Peyer's patch (tissue), 4 donors: ENCODE results near the gene RHBDD3. TPM values are rescaled to one million over a fixed set of nuclear protein-coding genes. Genes with fewer than 3 reads are reported as not detected.

Experiments
- DNase-seq, 3 donors: peaks; one replicate each; pipeline ENCODE4 v3.0.0-alpha.2; 2017 to 2019
- H3K27ac ChIP-seq, 4 donors: fragments of 200-600 bp; sonication (generic); one replicate each; pipeline ENCODE4 v1.5.1; 2016 to 2019
- H3K27me3 ChIP-seq, 2 donors: fragments of 200-600 bp; sonication (generic); one replicate each; pipeline ENCODE4 v1.5.1; 2019
- H3K36me3 ChIP-seq, 3 donors: fragments of 200-600 bp; sonication (generic); one replicate each; pipeline ENCODE4 v1.5.1; 2016 to 2019
- H3K4me1 ChIP-seq, 4 donors: fragments of 200-600 bp; sonication (generic); one replicate each; pipeline ENCODE4 v1.5.1; 2016 to 2019
- H3K4me3 ChIP-seq, 4 donors: fragments of 200-600 bp; sonication (generic); 1 replicate in 3 of 4; 2 replicates in 1 of 4; pipeline ENCODE4 v1.5.1; 2016 to 2019; ENCODE audit warnings: mild to moderate bottlenecking in 1 of 4
- H3K9me3 ChIP-seq, 4 donors: fragments of 200-600 bp; sonication (generic); one replicate each; pipeline ENCODE4 v1.5.1; 2016 to 2019; ENCODE audit warnings: mild to moderate bottlenecking in 1 of 4
- CTCF ChIP-seq, 6 experiments: fragments of 450-650 bp in 4 of 6; fragments of 200-600 bp in 2 of 6; sonication (generic) in 1 of 6; IDR thresholded peaks; one replicate each; pipeline ENCODE4 v1.5.1; 2017 to 2019; ENCODE audit warnings: antibody characterized with exemption in 6 of 6, mild to moderate bottlenecking in 3 of 6, moderate library complexity in 1 of 6
- POLR2A ChIP-seq, 2 donors: fragments of 450-650 bp; IDR thresholded peaks; one replicate each; pipeline ENCODE4 v1.5.1; 2017; ENCODE audit warnings: antibody characterized with exemption in 2 of 2, mild to moderate bottlenecking in 2 of 2, moderate library complexity in 2 of 2
- total RNA-seq, 4 donors: library from RNA; depleted of rRNA; stranded (reverse); fragments of >200 nt; gene quantifications; one replicate each; pipeline ENCODE4 v1.1.0, GENCODE V29; 2016

RHBDD3 gene
- total RNA-seq, 4 donors from 2014 or later: 25.4 to 47.2 (median 36.2) TPM

- DNase-seq: no peak
- TF ChIP-seq CTCF (IDR thresholded peaks at IDR 0.05) (no peak), POLR2A (IDR thresholded peaks at IDR 0.05) (no peak)
These were observed 36.6 kb downstream of the RHBDD3 start for GRCh38 chr22:29230972-29231875.

GRCh38 chr22:29226351-29226981, 41.3 kb downstream of the RHBDD3 start:
- Histone ChIP-seq H3K4me1 (peaks cover 0 to 13% (median 0%) of the 10 kb centered on the region in 4 donors), H3K36me3 (no peaks in the 10 kb centered on the region), H3K27ac (peak overlapping the region in 3 of 4 donors; percentile 31 to 72 (median 70)), H3K27me3 (no peaks in the 10 kb centered on the region), H3K9me3 (no peaks in the 10 kb centered on the region), H3K4me3 (no peak overlapping the region)
- TF ChIP-seq CTCF (IDR thresholded peaks at IDR 0.05) (no peak), POLR2A (IDR thresholded peaks at IDR 0.05) (no peak)
- no peak for DNase-seq

More at GRCh38 chr22:29230972-29231875, 36.6 kb downstream of the RHBDD3 start:
- Histone ChIP-seq H3K4me1 (no peaks in the 10 kb centered on the region), H3K36me3 (no peaks in the 10 kb centered on the region), H3K27ac (no peak overlapping the region), H3K4me3 (no peak overlapping the region), H3K9me3 (no peaks in the 10 kb centered on the region), H3K27me3 (no peaks in the 10 kb centered on the region)

- TF ChIP-seq POLR2A (IDR thresholded peaks at IDR 0.05): no peak
- TF ChIP-seq CTCF (IDR thresholded peaks at IDR 0.05): no peak
- Histone ChIP-seq H3K4me1 (peaks cover 0 to 13% (median 0%) of the 10 kb centered on the region in 4 donors), H3K27me3 (no peaks in the 10 kb centered on the region), H3K27ac (peak overlapping the region; percentile 46 to 72 (median 66)), H3K4me3 (no peak overlapping the region), H3K36me3 (no peaks in the 10 kb centered on the region), H3K9me3 (no peaks in the 10 kb centered on the region)
- peak in 2 of 3 donors; percentile 34 to 65 for DNase-seq
These were observed 42.2 kb downstream of the RHBDD3 start for GRCh38 chr22:29225422-29226090.

GRCh38 chr22:29224859-29225410, 42.8 kb downstream of the RHBDD3 start:
- no peak for TF ChIP-seq CTCF (IDR thresholded peaks at IDR 0.05)
- no peak for TF ChIP-seq POLR2A (IDR thresholded peaks at IDR 0.05)

More at GRCh38 chr22:29224859-29225410, 42.8 kb downstream of the RHBDD3 start:
- no peaks in the 10 kb centered on the region for H3K9me3 ChIP-seq
- DNase-seq: peak in 1 of 3 donors; percentile 34
- H3K27me3 ChIP-seq: no peaks in the 10 kb centered on the region
- H3K36me3 ChIP-seq: no peaks in the 10 kb centered on the region
- peak overlapping the region; percentile 46 to 72 (median 66) for H3K27ac ChIP-seq
- peaks cover 0 to 13% (median 0%) of the 10 kb centered on the region in 4 donors for H3K4me1 ChIP-seq
- H3K4me3 ChIP-seq: no peak overlapping the region
